HEK293 (cell line): ENCODE measurements around the gene RGS6.

ENCODE experiments used
- CTCF ChIA-PET: fragments of 350-600 bp; formaldehyde crosslinking; extraction: SDS; loops from one replicate; lab custom pipeline; 2021; ENCODE audit warnings: antibody characterized with exemption; lab: Yijun Ruan, JAX
- POLR2A ChIA-PET: fragments of 300-600 bp; formaldehyde crosslinking; extraction: SDS; loops from one replicate; lab custom pipeline; 2020; ENCODE audit warnings: antibody characterized with exemption, inconsistent platforms; lab: Yijun Ruan, JAX
- H3K27ac ChIP-seq: fragments of 200-500 bp; sonication (Bioruptor generic); 2 replicates; pipeline ENCODE4 v1.5.1; 2014; ENCODE audit warnings: low read depth, low read length, control low read depth, inconsistent platforms; ENCODE audit errors: extremely low read depth
- H3K36me3 ChIP-seq, 2 experiments: fragments of 200-500 bp in 1 of 2; sonication (Bioruptor generic) in 1 of 2; 1 replicate in 1 of 2; 2 replicates in 1 of 2; pipeline ENCODE4 v1.5.1; 2014 to 2017; ENCODE audit warnings: inconsistent platforms in 2 of 2, low read length in 2 of 2; ENCODE audit not compliant: control insufficient read depth in 2 of 2, insufficient read depth in 1 of 2
- H3K4me1 ChIP-seq: fragments of 200-500 bp; sonication (Bioruptor generic); 2 replicates; pipeline ENCODE4 v1.5.1; 2014; ENCODE audit warnings: mild to moderate bottlenecking, low read length, inconsistent platforms; ENCODE audit not compliant: control insufficient read depth, insufficient read depth
- H3K4me3 ChIP-seq: 2 replicates; pipeline ENCODE4 v1.5.1; 2011; ENCODE audit warnings: low read depth, mild to moderate bottlenecking, control low read depth, low read length, moderate library complexity
- H3K9me3 ChIP-seq: fragments of 200-500 bp; sonication (Bioruptor generic); 2 replicates; pipeline ENCODE4 v1.5.1; 2014; ENCODE audit warnings: low read depth, low read length, inconsistent platforms; ENCODE audit not compliant: control insufficient read depth, insufficient read depth
- GLI4 ChIP-seq: fragments of 450-650 bp; formaldehyde crosslinking; IDR thresholded peaks from 2 replicates; pipeline ENCODE4 v1.5.1; 2016; ENCODE audit warnings: missing biosample characterization, missing genetic modification characterization
- HOXC10 ChIP-seq: sonication (generic); formaldehyde crosslinking; IDR thresholded peaks from 2 replicates; pipeline ENCODE4 v1.8.1; 2023; ENCODE audit warnings: mild to moderate bottlenecking, missing genetic modification reagents
- RBAK ChIP-seq: fragments of 450-650 bp; formaldehyde crosslinking; IDR thresholded peaks from 2 replicates; pipeline ENCODE4 v1.5.1; 2016; ENCODE audit warnings: missing biosample characterization, missing genetic modification characterization
- SP7 ChIP-seq: fragments of 450-650 bp; formaldehyde crosslinking; IDR thresholded peaks from 2 replicates; pipeline ENCODE4 v1.5.1; 2016; ENCODE audit warnings: missing biosample characterization, missing genetic modification characterization
- ZNF114 ChIP-seq: fragments of 450-650 bp; formaldehyde crosslinking; IDR thresholded peaks from 2 replicates; pipeline ENCODE4 v1.5.0; 2017; ENCODE audit warnings: missing biosample characterization, missing genetic modification characterization
- ZNF132 ChIP-seq: fragments of 450-650 bp; formaldehyde crosslinking; IDR thresholded peaks from 2 replicates; pipeline ENCODE4 v1.5.1; 2017; ENCODE audit warnings: missing biosample characterization, missing genetic modification characterization, borderline replicate concordance
- ZNF16 ChIP-seq: fragments of 450-650 bp; formaldehyde crosslinking; IDR thresholded peaks from 2 replicates; pipeline ENCODE4 v1.5.1; 2016; ENCODE audit warnings: low read depth, missing biosample characterization, missing genetic modification characterization
- ZNF202 ChIP-seq: fragments of 450-650 bp; formaldehyde crosslinking; IDR thresholded peaks from 2 replicates; pipeline ENCODE4 v1.5.1; 2016; ENCODE audit warnings: missing biosample characterization, missing genetic modification characterization, borderline replicate concordance
- ZNF292 ChIP-seq: fragments of 450-650 bp; formaldehyde crosslinking; IDR thresholded peaks from 2 replicates; pipeline ENCODE4 v1.5.1; 2016; ENCODE audit warnings: low read depth, missing biosample characterization, missing genetic modification characterization, borderline replicate concordance
- ZNF311 ChIP-seq: fragments of 450-650 bp; formaldehyde crosslinking; IDR thresholded peaks from 2 replicates; pipeline ENCODE4 v1.5.1; 2017; ENCODE audit warnings: missing biosample characterization, missing genetic modification characterization, borderline replicate concordance
- ZNF350 ChIP-seq: fragments of 450-650 bp; formaldehyde crosslinking; IDR thresholded peaks from 2 replicates; pipeline ENCODE4 v1.5.0; 2017; ENCODE audit warnings: missing biosample characterization, mild to moderate bottlenecking, missing genetic modification characterization
- ZNF433 ChIP-seq: fragments of 450-650 bp; formaldehyde crosslinking; IDR thresholded peaks from 2 replicates; pipeline ENCODE4 v1.5.1; 2016; ENCODE audit warnings: missing biosample characterization, missing genetic modification characterization, low read depth
- ZNF48 ChIP-seq: fragments of 450-650 bp; formaldehyde crosslinking; IDR thresholded peaks from 2 replicates; pipeline ENCODE4 v1.5.1; 2016; ENCODE audit warnings: missing biosample characterization, missing genetic modification characterization
- ZNF514 ChIP-seq: fragments of 450-650 bp; formaldehyde crosslinking; IDR thresholded peaks from 2 replicates; pipeline ENCODE4 v1.5.1; 2016; ENCODE audit warnings: missing biosample characterization, missing genetic modification characterization
- ZNF529 ChIP-seq: fragments of 450-650 bp; formaldehyde crosslinking; IDR thresholded peaks from 2 replicates; pipeline ENCODE4 v1.5.1; 2017; ENCODE audit warnings: missing genetic modification characterization, missing biosample characterization; ENCODE audit not compliant: insufficient replicate concordance
- ZNF626 ChIP-seq: fragments of 450-650 bp; sonication (Bioruptor Pico); formaldehyde crosslinking; IDR thresholded peaks from 2 replicates; pipeline ENCODE4 v1.5.1; 2018; ENCODE audit warnings: missing biosample characterization, missing genetic modification characterization, inconsistent platforms
- ZNF747 ChIP-seq: fragments of 450-650 bp; formaldehyde crosslinking; IDR thresholded peaks from 2 replicates; pipeline ENCODE4 v1.5.1; 2016; ENCODE audit warnings: missing biosample characterization, missing genetic modification characterization
- TF ChIP-seq, protein P1 (sequence below): fragments of 450-650 bp; formaldehyde crosslinking; IDR thresholded peaks from 2 replicates; pipeline ENCODE4 v1.5.1; 2017; ENCODE audit warnings: missing biosample characterization, mild to moderate bottlenecking, missing genetic modification characterization, moderate library complexity
- TF ChIP-seq, protein P2 (sequence below): fragments of 450-650 bp; formaldehyde crosslinking; IDR thresholded peaks from 2 replicates; pipeline ENCODE4 v1.5.1; 2016; ENCODE audit warnings: missing biosample characterization, missing genetic modification characterization
- TF ChIP-seq, protein P3 (sequence below): fragments of 450-650 bp; formaldehyde crosslinking; conservative IDR thresholded peaks from 2 replicates; pipeline ENCODE4 v1.5.1; 2016; ENCODE audit warnings: low read depth, missing biosample characterization, missing genetic modification characterization
- TF ChIP-seq, protein P4 (sequence below): fragments of 450-650 bp; formaldehyde crosslinking; IDR thresholded peaks from 2 replicates; pipeline ENCODE4 v1.5.1; 2016; ENCODE audit warnings: missing biosample characterization, missing genetic modification characterization

The RGS6 gene

DNA sequence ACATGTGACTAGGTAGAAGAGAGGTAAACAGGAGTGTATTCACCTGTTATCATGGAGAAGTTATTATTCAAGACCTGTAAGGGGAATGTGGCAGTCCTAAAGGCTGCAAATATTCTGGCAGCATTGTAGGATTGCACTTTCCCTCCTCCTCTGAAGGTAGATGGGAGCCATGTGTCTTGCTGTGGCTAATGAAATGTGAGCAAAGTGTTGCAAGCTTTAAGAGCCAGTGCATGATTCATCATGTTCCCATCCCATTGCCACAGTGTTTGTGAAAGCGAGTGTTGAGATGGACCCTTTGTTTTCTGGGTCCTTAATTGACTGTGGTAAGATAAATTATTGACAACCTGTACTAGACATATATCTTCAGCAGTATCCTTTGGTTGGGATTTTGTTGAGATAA is 128.7 kb downstream of the RGS6 start:
- no peak overlapping the region for H3K4me3 ChIP-seq
- 0 out of 2 replicates have a peak, but pooled peaks cover 2% of the 10 kb centered on the region for H3K4me1 ChIP-seq
- H3K27ac ChIP-seq: no peak overlapping the region
- H3K9me3 ChIP-seq: no peaks in the 10 kb centered on the region
- CTCF ChIA-PET: interaction anchor here (0.6 kb wide), 2 partner anchors 38 to 43 kb away, joined by 3 read pairs; no protein-coding TSS in a partner anchor
- POLR2A ChIA-PET: no interaction called here
- TF ChIP-seq, protein P1, sequence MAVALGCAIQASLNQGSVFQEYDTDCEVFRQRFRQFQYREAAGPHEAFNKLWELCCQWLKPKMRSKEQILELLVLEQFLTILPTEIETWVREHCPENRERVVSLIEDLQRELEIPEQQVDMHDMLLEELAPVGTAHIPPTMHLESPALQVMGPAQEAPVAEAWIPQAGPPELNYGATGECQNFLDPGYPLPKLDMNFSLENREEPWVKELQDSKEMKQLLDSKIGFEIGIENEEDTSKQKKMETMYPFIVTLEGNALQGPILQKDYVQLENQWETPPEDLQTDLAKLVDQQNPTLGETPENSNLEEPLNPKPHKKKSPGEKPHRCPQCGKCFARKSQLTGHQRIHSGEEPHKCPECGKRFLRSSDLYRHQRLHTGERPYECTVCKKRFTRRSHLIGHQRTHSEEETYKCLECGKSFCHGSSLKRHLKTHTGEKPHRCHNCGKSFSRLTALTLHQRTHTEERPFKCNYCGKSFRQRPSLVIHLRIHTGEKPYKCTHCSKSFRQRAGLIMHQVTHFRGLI (tag by site-specific recombination): no peak
- TF ChIP-seq ZNF132 (tag by site-specific recombination) (no peak), ZNF48 (tag by site-specific recombination) (no peak), ZNF350 (tag by site-specific recombination) (no peak), ZNF529 (tag by site-specific recombination) (no peak), RBAK (tag by site-specific recombination) (no peak), ZNF114 (tag by site-specific recombination) (no peak), SP7 (no peak), ZNF311 (no peak), ZNF16 (tag by site-specific recombination) (no peak), HOXC10 (CRISPR knock-in tag) (no peak)
- TF ChIP-seq, protein P2, sequence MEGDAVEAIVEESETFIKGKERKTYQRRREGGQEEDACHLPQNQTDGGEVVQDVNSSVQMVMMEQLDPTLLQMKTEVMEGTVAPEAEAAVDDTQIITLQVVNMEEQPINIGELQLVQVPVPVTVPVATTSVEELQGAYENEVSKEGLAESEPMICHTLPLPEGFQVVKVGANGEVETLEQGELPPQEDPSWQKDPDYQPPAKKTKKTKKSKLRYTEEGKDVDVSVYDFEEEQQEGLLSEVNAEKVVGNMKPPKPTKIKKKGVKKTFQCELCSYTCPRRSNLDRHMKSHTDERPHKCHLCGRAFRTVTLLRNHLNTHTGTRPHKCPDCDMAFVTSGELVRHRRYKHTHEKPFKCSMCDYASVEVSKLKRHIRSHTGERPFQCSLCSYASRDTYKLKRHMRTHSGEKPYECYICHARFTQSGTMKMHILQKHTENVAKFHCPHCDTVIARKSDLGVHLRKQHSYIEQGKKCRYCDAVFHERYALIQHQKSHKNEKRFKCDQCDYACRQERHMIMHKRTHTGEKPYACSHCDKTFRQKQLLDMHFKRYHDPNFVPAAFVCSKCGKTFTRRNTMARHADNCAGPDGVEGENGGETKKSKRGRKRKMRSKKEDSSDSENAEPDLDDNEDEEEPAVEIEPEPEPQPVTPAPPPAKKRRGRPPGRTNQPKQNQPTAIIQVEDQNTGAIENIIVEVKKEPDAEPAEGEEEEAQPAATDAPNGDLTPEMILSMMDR (tag by site-specific recombination): no peak
- TF ChIP-seq, protein P3, sequence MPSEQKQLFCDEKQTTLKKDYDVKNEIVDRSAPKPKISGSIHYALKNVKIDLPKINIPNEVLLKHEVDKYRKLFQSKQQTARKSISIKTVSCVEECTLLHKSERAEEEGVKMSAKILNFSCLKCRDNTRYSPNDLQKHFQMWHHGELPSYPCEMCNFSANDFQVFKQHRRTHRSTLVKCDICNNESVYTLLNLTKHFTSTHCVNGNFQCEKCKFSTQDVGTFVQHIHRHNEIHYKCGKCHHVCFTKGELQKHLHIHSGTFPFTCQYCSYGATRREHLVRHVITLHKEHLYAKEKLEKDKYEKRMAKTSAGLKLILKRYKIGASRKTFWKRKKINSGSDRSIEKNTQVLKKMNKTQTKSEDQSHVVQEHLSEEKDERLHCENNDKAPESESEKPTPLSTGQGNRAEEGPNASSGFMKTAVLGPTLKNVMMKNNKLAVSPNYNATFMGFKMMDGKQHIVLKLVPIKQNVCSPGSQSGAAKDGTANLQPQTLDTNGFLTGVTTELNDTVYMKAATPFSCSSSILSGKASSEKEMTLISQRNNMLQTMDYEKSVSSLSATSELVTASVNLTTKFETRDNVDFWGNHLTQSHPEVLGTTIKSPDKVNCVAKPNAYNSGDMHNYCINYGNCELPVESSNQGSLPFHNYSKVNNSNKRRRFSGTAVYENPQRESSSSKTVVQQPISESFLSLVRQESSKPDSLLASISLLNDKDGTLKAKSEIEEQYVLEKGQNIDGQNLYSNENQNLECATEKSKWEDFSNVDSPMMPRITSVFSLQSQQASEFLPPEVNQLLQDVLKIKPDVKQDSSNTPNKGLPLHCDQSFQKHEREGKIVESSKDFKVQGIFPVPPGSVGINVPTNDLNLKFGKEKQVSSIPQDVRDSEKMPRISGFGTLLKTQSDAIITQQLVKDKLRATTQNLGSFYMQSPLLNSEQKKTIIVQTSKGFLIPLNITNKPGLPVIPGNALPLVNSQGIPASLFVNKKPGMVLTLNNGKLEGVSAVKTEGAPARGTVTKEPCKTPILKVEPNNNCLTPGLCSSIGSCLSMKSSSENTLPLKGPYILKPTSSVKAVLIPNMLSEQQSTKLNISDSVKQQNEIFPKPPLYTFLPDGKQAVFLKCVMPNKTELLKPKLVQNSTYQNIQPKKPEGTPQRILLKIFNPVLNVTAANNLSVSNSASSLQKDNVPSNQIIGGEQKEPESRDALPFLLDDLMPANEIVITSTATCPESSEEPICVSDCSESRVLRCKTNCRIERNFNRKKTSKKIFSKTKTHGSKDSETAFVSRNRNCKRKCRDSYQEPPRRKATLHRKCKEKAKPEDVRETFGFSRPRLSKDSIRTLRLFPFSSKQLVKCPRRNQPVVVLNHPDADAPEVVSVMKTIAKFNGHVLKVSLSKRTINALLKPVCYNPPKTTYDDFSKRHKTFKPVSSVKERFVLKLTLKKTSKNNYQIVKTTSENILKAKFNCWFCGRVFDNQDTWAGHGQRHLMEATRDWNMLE: no peak
- TF ChIP-seq, protein P4, sequence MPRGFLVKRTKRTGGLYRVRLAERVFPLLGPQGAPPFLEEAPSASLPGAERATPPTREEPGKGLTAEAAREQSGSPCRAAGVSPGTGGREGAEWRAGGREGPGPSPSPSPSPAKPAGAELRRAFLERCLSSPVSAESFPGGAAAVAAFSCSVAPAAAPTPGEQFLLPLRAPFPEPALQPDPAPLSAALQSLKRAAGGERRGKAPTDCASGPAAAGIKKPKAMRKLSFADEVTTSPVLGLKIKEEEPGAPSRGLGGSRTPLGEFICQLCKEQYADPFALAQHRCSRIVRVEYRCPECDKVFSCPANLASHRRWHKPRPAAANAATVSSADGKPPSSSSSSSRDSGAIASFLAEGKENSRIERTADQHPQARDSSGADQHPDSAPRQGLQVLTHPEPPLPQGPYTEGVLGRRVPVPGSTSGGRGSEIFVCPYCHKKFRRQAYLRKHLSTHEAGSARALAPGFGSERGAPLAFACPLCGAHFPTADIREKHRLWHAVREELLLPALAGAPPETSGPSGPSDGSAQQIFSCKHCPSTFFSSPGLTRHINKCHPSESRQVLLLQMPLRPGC: no peak
- H3K36me3 ChIP-seq: no peaks in the 10 kb centered on the region

DNA sequence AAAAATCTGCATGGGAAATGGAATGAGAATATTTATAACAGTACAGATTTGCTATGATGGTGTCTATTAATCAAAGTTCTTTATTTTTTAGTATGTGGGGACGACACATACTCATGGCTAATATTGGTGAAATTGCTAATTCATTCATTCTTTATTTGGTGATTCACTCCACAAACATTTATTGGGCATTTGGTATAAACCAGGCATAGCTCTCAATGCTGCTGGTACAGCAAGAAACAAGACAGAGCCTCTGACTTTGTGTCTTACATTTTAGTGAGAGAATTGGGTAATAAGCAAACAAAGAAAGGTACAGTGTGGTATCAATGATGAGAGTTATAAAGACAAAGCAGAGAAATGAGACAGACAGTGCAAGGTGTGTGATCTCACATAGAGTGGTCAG is 129.5 kb downstream of the RGS6 start:
- no peaks in the 10 kb centered on the region for H3K36me3 ChIP-seq
- CTCF ChIA-PET: no interaction called here
- no peak overlapping the region for H3K27ac ChIP-seq
- H3K4me3 ChIP-seq: no peak overlapping the region
- H3K9me3 ChIP-seq: no peaks in the 10 kb centered on the region
- H3K4me1 ChIP-seq: 0 out of 2 replicates have a peak, but pooled peaks cover 2% of the 10 kb centered on the region
- POLR2A ChIA-PET: no interaction called here
- TF ChIP-seq ZNF433: no peak
- TF ChIP-seq ZNF292: no peak
- no peak for TF ChIP-seq ZNF514 (tag by site-specific recombination)
- TF ChIP-seq, protein P3: no peak
- no peak for TF ChIP-seq ZNF202 (tag by site-specific recombination)
- no peak for TF ChIP-seq GLI4 (tag by site-specific recombination)
- no peak for TF ChIP-seq ZNF626 (tag by site-specific recombination)
- TF ChIP-seq ZNF747 (tag by site-specific recombination): no peak
